Fibroblast of the conjunctiva (primary cell): ENCODE data around the gene C4orf33.

Experiments used
- DNase-seq: peaks from one replicate; pipeline ENCODE4 v3.0.0-alpha.2; 2010; ENCODE audit warnings: low read depth

The C4orf33 gene

DNA sequence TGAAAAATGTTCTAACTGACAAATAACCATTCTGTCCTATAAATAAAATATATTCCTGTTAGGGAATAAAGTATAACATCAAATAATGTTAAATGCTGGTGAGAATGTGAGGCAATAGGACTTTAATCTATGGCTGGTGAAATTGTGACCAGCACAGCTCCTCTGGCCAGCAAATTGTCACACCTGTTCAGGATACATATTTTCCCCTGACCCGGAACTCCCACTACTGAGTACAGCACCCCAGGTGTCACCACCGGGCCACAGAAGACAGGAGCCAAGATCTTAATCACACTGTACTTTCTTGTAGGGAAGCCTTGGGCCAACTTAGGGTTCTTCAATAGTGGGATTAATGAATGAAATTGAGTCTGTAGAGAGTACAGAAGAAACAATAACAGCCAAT lies 33.2 kb downstream of the C4orf33 start:
- no peak for DNase-seq

DNA sequence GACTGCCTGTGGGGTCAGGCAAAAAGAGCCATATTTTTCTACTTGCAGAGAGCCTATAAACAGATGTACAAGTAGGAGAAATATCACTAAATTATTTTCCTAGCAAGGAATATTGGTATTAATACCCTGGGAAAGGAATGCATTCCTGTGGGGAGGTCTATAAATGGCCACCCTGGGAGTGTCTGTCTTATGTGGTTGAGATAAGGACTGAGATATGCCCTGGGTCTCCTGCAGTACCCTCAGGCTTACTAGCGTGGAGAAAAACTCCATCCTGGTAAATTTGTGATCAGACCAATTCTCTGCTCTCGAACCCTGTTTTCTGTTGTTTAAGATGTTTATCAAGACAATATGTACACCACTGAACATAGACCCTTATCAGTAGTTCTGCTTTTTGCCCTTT lies 35.4 kb downstream of the C4orf33 start:
- DNase-seq: no peak

DNA sequence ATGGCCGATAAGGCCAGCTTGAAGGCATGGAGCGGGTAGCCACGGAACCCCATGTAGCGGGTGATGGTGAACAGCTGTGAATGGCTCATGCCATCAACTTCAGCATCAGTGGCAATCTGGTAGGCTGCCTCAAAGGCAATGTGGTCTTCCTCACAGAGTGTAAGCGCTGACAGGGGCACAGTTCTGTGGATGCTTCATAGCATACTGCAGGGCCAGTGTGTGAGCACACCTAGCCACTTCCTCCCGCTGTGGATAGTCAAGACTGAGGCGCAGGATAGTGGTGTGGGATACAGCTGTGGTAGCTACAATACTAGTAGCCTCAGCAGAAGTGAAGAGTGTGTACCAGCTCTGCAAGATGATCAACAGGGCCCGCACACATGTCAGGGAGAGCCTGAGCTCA lies 40.5 kb downstream of the C4orf33 start:
- DNase-seq: no peak

DNA sequence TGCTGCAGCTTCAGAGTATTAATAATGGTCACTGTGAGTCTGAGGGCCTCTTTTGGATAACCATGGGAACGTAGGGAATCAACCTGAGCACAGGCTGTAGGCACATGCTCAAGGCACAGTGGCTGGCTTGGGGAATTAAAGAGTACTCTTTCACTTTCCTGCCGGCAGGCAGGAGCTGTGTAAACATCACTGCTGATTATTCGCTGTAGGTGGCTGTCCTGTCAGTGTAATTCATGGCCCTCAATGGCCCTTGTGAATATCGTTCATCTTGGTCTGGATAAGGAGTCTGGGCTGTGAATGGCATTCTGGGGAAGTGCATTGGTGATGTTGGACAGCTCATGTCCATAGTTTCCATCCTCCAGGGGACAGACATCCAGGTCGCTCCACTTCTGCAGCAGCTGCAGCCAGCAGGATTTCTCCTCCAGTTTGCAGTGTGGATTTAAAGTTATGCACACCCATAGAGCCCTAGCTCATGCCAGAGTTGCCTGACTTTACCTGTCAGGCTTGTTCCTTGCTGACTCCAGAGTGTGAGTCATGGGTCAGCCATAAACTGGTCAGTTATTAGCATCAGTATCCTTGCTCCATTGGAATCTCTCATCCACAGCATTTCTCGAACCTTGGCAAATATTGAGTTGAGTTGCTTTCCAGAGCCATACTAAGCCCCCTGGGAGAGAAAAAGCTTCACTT lies 43.0 kb downstream of the C4orf33 start:
- no peak for DNase-seq

DNA sequence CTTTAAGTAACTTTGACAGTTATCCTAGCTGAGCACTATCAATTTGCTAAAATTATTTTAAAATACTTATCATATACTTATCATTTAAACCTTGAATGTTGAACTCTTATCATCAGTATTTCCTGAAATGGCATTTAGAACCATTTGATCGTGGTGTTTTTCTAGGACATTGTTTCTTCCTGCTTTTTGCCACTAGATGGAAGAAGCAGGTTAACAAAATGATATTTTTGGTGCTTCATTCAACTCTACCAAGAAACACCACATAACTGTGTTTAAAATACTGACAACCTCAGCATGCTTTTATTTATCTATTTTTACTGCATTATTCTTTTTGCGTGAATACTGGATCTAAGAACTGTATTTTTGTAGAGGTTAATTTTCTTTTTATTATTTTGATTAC lies 44.6 kb downstream of the C4orf33 start:
- no peak for DNase-seq

DNA sequence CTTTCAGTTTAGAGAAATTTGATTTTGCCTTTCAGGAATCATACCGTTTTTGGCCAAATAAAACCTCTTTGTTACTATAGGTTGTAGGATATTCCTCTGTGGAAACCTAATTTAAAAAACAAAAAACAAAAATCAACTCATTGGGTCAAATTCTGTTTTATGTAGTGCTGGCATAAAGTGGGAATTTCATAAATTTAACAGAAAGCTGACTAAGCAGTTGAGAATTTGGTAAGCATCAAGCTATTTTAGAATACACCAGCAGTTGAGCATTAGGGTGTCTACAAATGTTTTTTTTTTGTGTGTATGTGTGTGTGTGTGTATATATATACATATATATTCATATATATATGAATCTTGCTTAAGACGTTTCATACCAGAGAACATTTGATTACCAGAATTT lies 47.4 kb downstream of the C4orf33 start:
- DNase-seq: no peak

DNA sequence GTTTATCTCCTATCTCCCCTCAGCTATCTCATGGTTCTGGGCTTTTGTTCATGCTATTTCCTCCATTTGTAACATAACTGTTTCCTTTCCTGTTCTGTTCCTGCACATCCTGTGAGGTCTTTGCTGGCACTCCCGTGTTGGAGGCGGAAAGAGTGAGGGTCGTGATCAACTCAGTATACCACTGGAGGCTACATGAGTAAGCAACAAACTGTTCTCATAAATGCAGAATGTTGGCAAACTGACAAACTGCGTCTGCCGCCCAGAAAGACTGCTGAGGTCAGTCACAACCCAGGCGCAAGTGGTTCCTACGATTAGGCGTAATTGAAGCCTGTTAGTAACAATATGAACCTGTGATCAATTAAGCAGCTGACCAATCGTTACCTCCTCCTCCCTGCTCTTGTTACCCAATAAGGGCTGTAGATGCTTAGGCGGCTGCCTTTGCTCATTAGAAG lies 48.8 kb downstream of the C4orf33 start:
- no peak for DNase-seq

DNA sequence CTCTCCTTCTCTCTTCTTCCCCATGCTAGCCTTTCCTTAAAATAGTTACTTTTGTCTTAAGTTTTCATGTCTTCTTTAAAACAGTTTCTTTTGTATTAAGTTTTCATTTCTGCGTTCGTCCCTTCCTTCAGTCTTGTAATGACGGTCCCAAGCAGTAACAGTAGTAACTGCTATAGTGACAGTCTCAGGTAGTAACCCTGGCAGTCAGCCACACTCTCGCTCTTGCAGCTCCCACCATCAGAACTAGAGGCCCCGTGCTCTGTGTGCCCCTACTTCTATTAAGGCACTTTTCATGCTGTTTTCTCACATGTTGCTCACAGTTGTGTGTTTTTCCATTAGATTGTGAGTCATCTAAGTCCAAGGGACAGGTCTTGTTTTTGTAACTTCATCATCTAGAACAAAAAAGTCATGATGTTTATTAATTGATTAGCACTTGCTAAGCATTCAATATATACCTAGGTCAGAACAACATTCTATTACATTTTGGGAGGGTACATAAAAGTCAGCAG lies 49.3 kb downstream of the C4orf33 start:
- DNase-seq: no peak

DNA sequence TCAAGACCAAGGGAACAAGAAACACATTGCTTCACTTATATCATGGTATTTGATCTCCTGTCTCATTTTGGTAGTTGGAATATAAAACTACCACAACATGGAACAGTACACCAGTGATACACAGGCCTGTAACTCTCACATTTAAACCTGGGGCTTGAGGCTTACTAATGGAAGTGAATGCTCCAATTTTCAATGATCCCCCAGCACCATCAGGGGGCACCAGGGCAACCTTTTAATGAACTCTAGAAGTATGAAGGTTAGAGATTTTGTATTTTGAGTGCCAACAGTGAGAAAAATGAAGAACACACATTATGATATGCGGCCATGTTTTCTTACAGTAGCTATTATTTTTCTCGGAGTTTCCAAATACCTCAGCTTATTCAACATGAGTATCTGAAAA lies 50.7 kb downstream of the C4orf33 start:
- no peak for DNase-seq

DNA sequence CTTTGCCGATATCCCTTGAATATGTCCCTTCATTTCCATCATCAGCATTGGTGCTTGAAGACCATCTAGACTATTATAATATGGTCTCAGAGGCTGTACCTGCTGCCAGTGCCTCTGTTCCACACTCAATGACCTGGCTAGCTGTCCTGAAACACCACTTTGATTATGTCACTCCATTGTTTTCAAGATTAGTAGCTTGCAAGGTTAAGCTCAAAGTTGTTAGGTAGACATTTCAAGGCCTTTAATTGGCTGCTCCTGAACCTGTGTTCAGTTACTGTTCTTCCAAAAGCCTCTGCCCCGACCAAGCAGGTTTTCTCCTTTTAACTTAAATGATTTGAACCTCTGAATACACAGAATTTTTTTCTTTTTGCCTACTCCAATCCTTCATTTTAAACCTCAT lies 52.9 kb downstream of the C4orf33 start:
- no peak for DNase-seq

DNA sequence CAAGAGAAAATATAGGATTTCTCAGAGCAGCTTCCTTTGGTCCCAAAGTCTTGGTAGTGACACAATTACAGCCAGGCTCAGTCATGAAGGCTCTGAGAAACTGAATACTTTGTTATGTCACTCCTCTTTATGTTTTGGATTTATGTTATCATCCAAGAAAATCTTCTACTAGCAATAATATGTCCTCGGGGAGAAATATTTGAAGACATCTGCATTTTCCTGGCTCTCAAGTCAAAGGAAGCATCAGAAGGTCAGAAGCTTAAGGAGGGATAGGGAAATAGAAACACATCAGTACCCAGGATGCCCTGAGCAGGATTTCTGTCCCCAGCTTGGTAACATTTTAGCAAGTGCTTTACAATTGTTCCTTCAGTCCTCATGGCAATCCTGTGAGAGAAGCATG lies 54.0 kb downstream of the C4orf33 start:
- DNase-seq: no peak

DNA sequence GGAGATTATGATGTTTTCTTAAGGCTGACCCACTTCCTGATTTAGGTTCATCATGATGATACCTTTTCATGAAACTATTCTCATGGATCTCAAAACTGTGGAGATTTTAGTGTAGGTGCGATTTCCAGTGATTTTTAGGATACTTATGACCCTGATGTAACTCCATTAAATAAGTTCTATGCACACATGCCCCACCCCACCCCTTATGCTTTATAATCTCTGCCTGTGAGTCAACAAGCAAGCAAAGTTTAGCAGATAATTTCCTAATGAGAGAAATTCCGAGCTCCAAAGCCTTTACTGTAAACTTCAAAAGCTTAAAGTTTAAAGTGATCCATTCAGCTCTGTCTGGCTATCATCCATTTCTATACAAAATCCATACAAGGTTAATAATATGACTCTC lies 56.4 kb downstream of the C4orf33 start:
- no peak for DNase-seq

DNA sequence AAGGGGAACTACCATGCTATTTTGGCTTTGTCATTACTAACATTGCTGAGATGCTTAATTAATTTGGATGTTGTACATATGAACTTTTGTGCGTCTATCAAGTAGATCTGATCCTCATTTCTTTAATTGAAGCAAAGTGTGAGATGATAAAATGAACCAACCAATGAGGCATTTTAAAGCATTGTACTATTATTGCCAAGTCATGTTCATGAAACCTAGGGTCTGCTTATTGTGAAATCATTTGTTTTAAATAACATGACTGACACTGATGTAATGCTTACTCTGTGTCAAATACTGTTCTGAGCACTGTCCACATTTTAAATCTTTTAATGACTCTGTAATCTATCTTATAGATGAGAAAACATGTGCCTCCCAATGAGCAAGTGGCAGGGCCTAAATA lies 57.7 kb downstream of the C4orf33 start:
- DNase-seq: no peak

DNA sequence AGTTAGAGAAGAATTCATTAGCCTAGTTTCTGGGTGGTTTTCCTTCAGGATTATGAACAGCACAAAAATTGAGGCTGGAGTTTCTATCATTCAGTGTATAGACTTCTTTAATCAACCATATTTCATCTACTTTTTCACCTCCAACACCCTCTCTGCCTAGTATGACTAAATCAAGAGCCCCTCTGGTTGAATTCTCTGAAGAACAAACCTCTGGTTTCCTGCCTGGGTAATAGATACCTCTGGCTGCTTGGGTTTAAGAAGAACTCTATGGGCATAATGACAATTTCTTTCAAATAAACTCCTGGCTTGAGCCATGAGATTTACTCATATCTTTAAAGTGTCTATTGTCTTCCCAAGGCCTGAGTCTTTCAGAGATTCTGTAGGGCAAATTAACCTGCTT lies 66.5 kb downstream of the C4orf33 start:
- no peak for DNase-seq

DNA sequence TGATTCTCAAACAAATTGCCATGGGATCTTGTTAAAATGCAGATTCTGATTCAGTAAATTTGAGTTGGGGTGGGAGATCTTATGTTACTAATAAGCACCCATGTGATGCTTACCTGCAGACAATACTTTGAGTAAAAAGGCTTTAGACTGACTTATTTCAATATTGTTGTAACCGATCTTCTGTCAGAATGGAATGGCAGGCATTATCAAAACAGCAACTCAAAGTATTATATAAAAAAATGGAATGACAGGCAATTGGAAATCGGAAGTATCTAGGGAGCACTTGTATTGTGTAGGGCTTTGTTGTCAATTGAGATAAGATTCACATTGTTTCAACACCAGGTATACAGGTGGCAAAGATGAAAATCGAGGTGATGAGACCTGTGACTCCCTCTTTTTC lies 67.5 kb downstream of the C4orf33 start:
- DNase-seq: no peak

DNA sequence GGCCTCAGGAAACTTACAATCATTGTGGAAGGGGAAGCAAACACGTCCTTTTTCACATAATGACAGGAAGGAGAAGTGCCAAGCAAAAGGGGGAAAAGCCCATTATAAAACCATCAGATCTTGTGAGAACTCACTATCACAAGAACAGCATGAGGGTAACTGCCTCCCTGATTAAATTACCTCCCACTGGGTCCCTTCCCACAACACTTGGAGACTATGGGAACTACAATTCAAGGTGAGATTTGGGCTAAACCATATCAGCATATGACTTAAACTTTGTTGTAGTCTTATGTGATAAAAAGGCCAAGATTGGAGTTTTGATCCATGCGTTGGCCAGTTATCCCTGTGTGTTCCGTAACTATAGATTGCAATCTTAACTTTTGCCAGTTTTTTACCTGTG lies 68.3 kb downstream of the C4orf33 start:
- DNase-seq: no peak
